ENCODE measurements around the gene SLC39A9.

The SLC39A9 gene

GRCh38 chr14:69451941-69452340 is 53.4 kb downstream of the SLC39A9 start:
- DNase-seq (ENCODE audit: extremely low spot score) = no peak
- ChIA-PET POLR2A (interaction anchor here (1.0 kb wide), 1 partner anchor 54 kb away, joined by 3 read pairs; the partner anchor contains the start of genes ERH and SLC39A9), CTCF (no interaction called here)
- no peak for TF ChIP-seq FOXA1 (IDR thresholded peaks at IDR 0.05)
- no peak for TF ChIP-seq NFRKB (IDR thresholded peaks at IDR 0.05)
- TF ChIP-seq SP1 (IDR thresholded peaks at IDR 0.05) = no peak
- TF ChIP-seq BHLHE40 (IDR thresholded peaks at IDR 0.05; ENCODE audit: borderline replicate concordance) = no peak
- no peak for TF ChIP-seq LEF1 (IDR thresholded peaks at IDR 0.05; ENCODE audit: borderline replicate concordance)
- TF ChIP-seq CTBP1 (IDR thresholded peaks at IDR 0.05; ENCODE audit: borderline replicate concordance) = no peak
- no peak for TF ChIP-seq FOXK2 (IDR thresholded peaks at IDR 0.05)
- no peak for TF ChIP-seq TARDBP (IDR thresholded peaks at IDR 0.05)
- TF ChIP-seq, protein P1, sequence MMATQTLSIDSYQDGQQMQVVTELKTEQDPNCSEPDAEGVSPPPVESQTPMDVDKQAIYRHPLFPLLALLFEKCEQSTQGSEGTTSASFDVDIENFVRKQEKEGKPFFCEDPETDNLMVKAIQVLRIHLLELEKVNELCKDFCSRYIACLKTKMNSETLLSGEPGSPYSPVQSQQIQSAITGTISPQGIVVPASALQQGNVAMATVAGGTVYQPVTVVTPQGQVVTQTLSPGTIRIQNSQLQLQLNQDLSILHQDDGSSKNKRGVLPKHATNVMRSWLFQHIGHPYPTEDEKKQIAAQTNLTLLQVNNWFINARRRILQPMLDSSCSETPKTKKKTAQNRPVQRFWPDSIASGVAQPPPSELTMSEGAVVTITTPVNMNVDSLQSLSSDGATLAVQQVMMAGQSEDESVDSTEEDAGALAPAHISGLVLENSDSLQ (IDR thresholded peaks at IDR 0.05) = no peak
- no peak for TF ChIP-seq SUZ12 (IDR thresholded peaks at IDR 0.05)
- TF ChIP-seq FOXM1 (IDR thresholded peaks at IDR 0.05; ENCODE audit: borderline replicate concordance) = no peak
- no peak for TF ChIP-seq L3MBTL2 (conservative IDR thresholded peaks at IDR 0.05)
- TF ChIP-seq ELF4 (IDR thresholded peaks at IDR 0.05) = no peak
- TF ChIP-seq HDGF (IDR thresholded peaks at IDR 0.05; ENCODE audit: borderline replicate concordance) = no peak
- no peak for TF ChIP-seq ARNT (IDR thresholded peaks at IDR 0.05)
- no peak for TF ChIP-seq ZNF384 (IDR thresholded peaks at IDR 0.05)

GRCh38 chr14:69458350-69458749 is 59.9 kb downstream of the SLC39A9 start:
- POLR2A ChIA-PET = interaction anchor here (1.2 kb wide), 1 partner anchor 60 kb away, joined by 3 read pairs; the partner anchor contains the start of genes ERH and SLC39A9
- DNase-seq (ENCODE audit: extremely low spot score) = no peak
- CTCF ChIA-PET = interaction anchor here (2.3 kb wide), 1 partner anchor 16 kb away, joined by 6 read pairs; no protein-coding TSS in a partner anchor
- TF ChIP-seq NFRKB (IDR thresholded peaks at IDR 0.05) (no peak), HDGF (IDR thresholded peaks at IDR 0.05; ENCODE audit: borderline replicate concordance) (no peak), SUZ12 (IDR thresholded peaks at IDR 0.05) (no peak), L3MBTL2 (conservative IDR thresholded peaks at IDR 0.05) (no peak), FOXA1 (IDR thresholded peaks at IDR 0.05) (no peak), ELF4 (IDR thresholded peaks at IDR 0.05) (no peak), TARDBP (IDR thresholded peaks at IDR 0.05) (no peak), ZNF384 (IDR thresholded peaks at IDR 0.05) (no peak), FOXK2 (IDR thresholded peaks at IDR 0.05) (no peak), ARNT (IDR thresholded peaks at IDR 0.05) (no peak), BHLHE40 (IDR thresholded peaks at IDR 0.05; ENCODE audit: borderline replicate concordance) (no peak), SP1 (IDR thresholded peaks at IDR 0.05) (no peak), CTBP1 (IDR thresholded peaks at IDR 0.05; ENCODE audit: borderline replicate concordance) (no peak), FOXM1 (IDR thresholded peaks at IDR 0.05; ENCODE audit: borderline replicate concordance) (no peak), LEF1 (IDR thresholded peaks at IDR 0.05; ENCODE audit: borderline replicate concordance) (no peak)
- TF ChIP-seq, protein P1 (IDR thresholded peaks at IDR 0.05) = no peak

DNA sequence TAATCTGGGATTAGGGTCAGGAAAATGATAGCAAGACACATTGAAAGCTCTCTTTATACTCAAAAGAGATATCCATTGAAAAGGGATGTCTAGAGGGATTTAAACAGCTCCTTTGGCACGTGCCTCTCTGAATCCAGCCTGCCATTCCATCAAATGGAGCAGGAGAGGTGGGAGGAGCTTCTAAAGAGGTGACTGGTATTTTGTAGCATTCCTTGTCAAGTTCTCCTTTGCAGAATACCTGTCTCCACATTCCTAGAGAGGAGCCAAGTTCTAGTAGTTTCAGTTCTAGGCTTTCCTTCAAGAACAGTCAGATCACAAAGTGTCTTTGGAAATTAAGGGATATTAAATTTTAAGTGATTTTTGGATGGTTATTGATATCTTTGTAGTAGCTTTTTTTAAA is 60.6 kb downstream of the SLC39A9 start:
- no peak for DNase-seq (ENCODE audit: extremely low spot score)
- TF ChIP-seq FOXA1 (IDR thresholded peaks at IDR 0.05) (no peak), BHLHE40 (IDR thresholded peaks at IDR 0.05; ENCODE audit: borderline replicate concordance) (no peak), ARNT (IDR thresholded peaks at IDR 0.05) (no peak), CTBP1 (IDR thresholded peaks at IDR 0.05; ENCODE audit: borderline replicate concordance) (no peak), FOXM1 (IDR thresholded peaks at IDR 0.05; ENCODE audit: borderline replicate concordance) (no peak), L3MBTL2 (conservative IDR thresholded peaks at IDR 0.05) (no peak), LEF1 (IDR thresholded peaks at IDR 0.05; ENCODE audit: borderline replicate concordance) (no peak)
- ChIA-PET CTCF (interaction anchor here (0.6 to 2.3 kb wide), 8 partner anchors 10 to 243 kb away, joined by 3 to 8 read pairs (median 4); no protein-coding TSS in a partner anchor), POLR2A (interaction anchor here (1.2 kb wide), 1 partner anchor 61 kb away, joined by 3 read pairs; the partner anchor contains the start of genes ERH and SLC39A9)

DNA sequence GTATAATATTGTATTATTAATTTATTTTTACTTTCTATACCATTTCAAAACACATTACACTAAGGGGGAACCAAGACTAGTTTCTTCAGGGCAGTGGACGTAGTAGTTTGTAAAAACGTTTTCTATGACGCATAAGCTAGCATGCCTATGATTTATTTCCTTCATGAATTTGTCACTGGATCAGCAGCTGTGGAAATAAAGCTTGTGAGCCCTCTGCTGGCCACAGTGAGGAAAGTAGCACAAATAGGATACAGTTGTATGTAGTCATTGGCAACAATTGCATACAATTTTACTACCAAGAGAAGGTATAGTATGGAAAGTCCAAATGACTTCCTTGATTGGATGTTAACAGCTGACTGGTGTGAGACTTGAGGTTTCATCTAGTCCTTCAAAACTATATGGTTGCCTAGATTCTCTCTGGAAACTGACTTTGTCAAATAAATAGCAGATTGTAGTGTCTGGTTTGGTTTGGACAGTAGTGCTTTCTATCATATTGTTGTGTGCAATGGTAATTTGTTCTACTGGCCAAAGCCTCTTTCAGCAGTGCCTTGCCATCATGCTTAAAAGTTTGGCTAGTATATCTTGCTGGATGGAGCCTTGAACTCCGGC is 61.7 kb downstream of the SLC39A9 start:
- ChIA-PET CTCF (interaction anchor here (0.7 to 2.3 kb wide), 12 partner anchors 9 to 789 kb away, joined by 3 to 8 read pairs (median 4); no protein-coding TSS in a partner anchor), POLR2A (interaction anchor here (0.7 kb wide), 1 partner anchor 62 kb away, joined by 4 read pairs; the partner anchor contains the start of genes ERH and SLC39A9)
- TF ChIP-seq SP1 (IDR thresholded peaks at IDR 0.05) = no peak
- TF ChIP-seq, protein P1 (IDR thresholded peaks at IDR 0.05) = peak; percentile 94
- TF ChIP-seq L3MBTL2 (conservative IDR thresholded peaks at IDR 0.05) = no peak
- no peak for TF ChIP-seq TARDBP (IDR thresholded peaks at IDR 0.05)
- TF ChIP-seq FOXK2 (IDR thresholded peaks at IDR 0.05) = no peak
- no peak for TF ChIP-seq HDGF (IDR thresholded peaks at IDR 0.05; ENCODE audit: borderline replicate concordance)
- TF ChIP-seq FOXM1 (IDR thresholded peaks at IDR 0.05; ENCODE audit: borderline replicate concordance) = no peak
- peak; percentile 68 for DNase-seq (ENCODE audit: extremely low spot score)

- no peak for DNase-seq (ENCODE audit: extremely low spot score)
- TF ChIP-seq, protein P1 (IDR thresholded peaks at IDR 0.05) = no peak
- TF ChIP-seq FOXK2 (IDR thresholded peaks at IDR 0.05) (no peak), ARNT (IDR thresholded peaks at IDR 0.05) (no peak), LEF1 (IDR thresholded peaks at IDR 0.05; ENCODE audit: borderline replicate concordance) (no peak), CTBP1 (IDR thresholded peaks at IDR 0.05; ENCODE audit: borderline replicate concordance) (no peak), BHLHE40 (IDR thresholded peaks at IDR 0.05; ENCODE audit: borderline replicate concordance) (no peak), HDGF (IDR thresholded peaks at IDR 0.05; ENCODE audit: borderline replicate concordance) (no peak), FOXM1 (IDR thresholded peaks at IDR 0.05; ENCODE audit: borderline replicate concordance) (no peak), SP1 (IDR thresholded peaks at IDR 0.05) (no peak), TARDBP (IDR thresholded peaks at IDR 0.05) (no peak), ZNF384 (IDR thresholded peaks at IDR 0.05) (no peak), ELF4 (IDR thresholded peaks at IDR 0.05) (no peak)
- CTCF ChIA-PET = interaction anchor here (1.2 kb wide), 1 partner anchor 9 kb away, joined by 8 read pairs; no protein-coding TSS in a partner anchor
- POLR2A ChIA-PET = no interaction called here
Observed at GRCh38 chr14:69464379-69464778, 65.9 kb downstream of the SLC39A9 start.
